ENCODE measurements around the gene SRSF2. TPM values are rescaled to one million over a fixed set of nuclear protein-coding genes. Genes with fewer than 3 reads are reported as not detected.

SRSF2 gene
- total and polyA plus RNA-seq, 9 of the 15 experiments (the other 6 are each of a cell fraction or from before 2014, with no cell fraction given): 161 to 583 (median 393) TPM

DNA sequence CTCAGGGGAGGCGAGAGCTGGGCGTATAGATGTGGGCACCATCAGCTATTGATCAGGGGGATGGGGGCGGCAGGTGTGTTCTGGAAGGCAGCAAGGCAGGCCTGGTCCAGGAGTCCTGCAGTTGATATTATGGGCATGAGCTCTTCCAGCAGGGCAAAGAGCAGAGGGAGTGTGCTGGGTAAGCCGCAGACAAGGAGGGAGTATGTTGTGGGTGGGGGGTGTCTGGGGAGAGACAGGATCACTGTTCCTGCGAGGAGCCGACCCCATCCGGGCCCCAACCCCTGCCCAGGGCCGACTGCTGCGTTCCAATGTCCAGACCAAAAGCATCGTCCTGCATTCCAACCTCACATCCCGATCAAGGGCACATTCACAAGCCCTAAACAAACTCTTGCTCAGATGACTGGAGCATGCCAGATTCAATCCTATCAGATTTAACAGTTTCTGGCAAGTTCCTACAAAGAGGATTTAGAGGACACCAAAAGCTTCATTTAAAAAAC is 35.6 kb downstream of the SRSF2 start:
- Histone ChIP-seq H3K9me1 (ENCODE audit: control insufficient read depth, insufficient read depth, low read length) (no peaks in the 10 kb centered on the region), H3K27me3 (ENCODE audit: control insufficient read depth in 2 of 2, insufficient read depth in 2 of 2, low read length in 2 of 2) (no peaks in the 10 kb centered on the region), H2AFZ (ENCODE audit: low read depth, low read length) (no peak overlapping the region), H3K9me3 (replicated peaks; ENCODE audit: control insufficient read depth, insufficient read depth, low read depth, low read length) (no peaks in the 10 kb centered on the region), H3K4me3 (no peak overlapping the region), H3K27ac (ENCODE audit: extremely low read depth, low read depth, low read length) (no peak overlapping the region), H3K9ac (ENCODE audit: insufficient read depth in 1 of 2, low read depth in 2 of 2, low read length in 2 of 2) (peak overlapping the region in 1 of 2 experiments; percentile 52; a peak in 1 of 4 replicates), H4K20me1 (replicated peaks; ENCODE audit: control insufficient read depth, insufficient read depth, low read length) (0 out of 2 replicates have a peak, but pooled peaks cover 3% of the 10 kb centered on the region), H3K36me3 (ENCODE audit: control insufficient read depth, insufficient read depth, low read length) (no peaks in the 10 kb centered on the region), H3K4me2 (ENCODE audit: insufficient read depth, low read length) (no peak overlapping the region), H3K79me2 (ENCODE audit: control insufficient read depth, insufficient read depth, low read length) (no peaks in the 10 kb centered on the region), H3K4me1 (replicated peaks in 1 of 2; ENCODE audit: control insufficient read depth in 2 of 2, insufficient read depth in 2 of 2, low read length in 2 of 2) (peaks cover 15 to 38% of the 10 kb centered on the region in 2 experiments)
- intact Hi-C loops (cut with micrococcal nuclease) (no loop called here), in situ Hi-C loops (cut with MboI) (no loop called here)
- FAIRE-seq: peak; percentile 23
- POLR2A ChIA-PET: interaction anchor here (0.6 to 1.3 kb wide), 2 partner anchors 25 to 143 kb away, joined by 3 read pairs; no protein-coding TSS in a partner anchor
- CTCF ChIA-PET (ENCODE audit: low intra/inter-chr PET ratio): no interaction called here
- TF ChIP-seq TARDBP (IDR thresholded peaks at IDR 0.05): no peak
- TF ChIP-seq, protein P1, sequence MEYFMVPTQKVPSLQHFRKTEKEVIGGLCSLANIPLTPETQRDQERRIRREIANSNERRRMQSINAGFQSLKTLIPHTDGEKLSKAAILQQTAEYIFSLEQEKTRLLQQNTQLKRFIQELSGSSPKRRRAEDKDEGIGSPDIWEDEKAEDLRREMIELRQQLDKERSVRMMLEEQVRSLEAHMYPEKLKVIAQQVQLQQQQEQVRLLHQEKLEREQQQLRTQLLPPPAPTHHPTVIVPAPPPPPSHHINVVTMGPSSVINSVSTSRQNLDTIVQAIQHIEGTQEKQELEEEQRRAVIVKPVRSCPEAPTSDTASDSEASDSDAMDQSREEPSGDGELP (CRISPR knock-in tag; IDR thresholded peaks at IDR 0.05; ENCODE audit: borderline replicate concordance): 0 out of 2 replicates have a peak, but pooled peaks have one; percentile 30
- TF ChIP-seq TCFL5 (CRISPR knock-in tag; conservative IDR thresholded peaks at IDR 0.05): no peak
- no peak for TF ChIP-seq ADNP (tag; IDR thresholded peaks at IDR 0.05)
- 67% methylated on average over 11 of the region's 11 CpGs for WGBS (ENCODE audit: insufficient coverage, low coverage, missing lambda C conversion rate)
- no peak for ATAC-seq
- BruUV-seq (replicated peaks): no TSS peak
- DNase-seq (ENCODE audit: extremely low read depth in 1 of 4, low spot score in 3 of 4): no peak

Data from K562 (cell line).